Measurements from ENCODE around the gene MGAT2. TPM values are rescaled to one million over a fixed set of nuclear protein-coding genes. Genes with fewer than 3 reads are reported as not detected.
"Not testable (repeated sequence)": the region's sequence is repeated elsewhere in the genome, so short reads cannot be mapped to it uniquely, and the experiment has no call there.

MGAT2 gene
- 51.4 TPM for total RNA-seq

- DNase-seq (ENCODE audit: low spot score in 2 of 2) (peak; percentile 97), FAIRE-seq (no peak)
Observed at GRCh38 chr14:49620182-49621113, at the start of gene MGAT2, which contains the start of gene RPL36AL. TSS of gene MGAT2 (plus strand) at chr14:49620799. CDS start at chr14:49621269, 470 bp downstream. TSS of gene RPL36AL (minus strand) at chr14:49620626. CDS start at chr14:49619104, 1,522 bp downstream.

GRCh38 chr14:49574038-49574437 lies 46.6 kb upstream of the MGAT2 start:
- no peak for DNase-seq (ENCODE audit: low spot score in 2 of 2)
- no peak for FAIRE-seq

GRCh38 chr14:49578141-49578540 lies 42.5 kb upstream of the MGAT2 start:
- no peak for DNase-seq (ENCODE audit: low spot score in 2 of 2)
- FAIRE-seq, result no peak

- no peak for DNase-seq (ENCODE audit: low spot score in 2 of 2)
- no peak for FAIRE-seq
Observed at GRCh38 chr14:49579841-49580240, 40.8 kb upstream of the MGAT2 start.

GRCh38 chr14:49581209-49582112 lies 39.1 kb upstream of the MGAT2 start:
- FAIRE-seq (no peak), DNase-seq (ENCODE audit: low spot score in 2 of 2) (no peak)

GRCh38 chr14:49582113-49582977 lies 38.3 kb upstream of the MGAT2 start:
- DNase-seq (ENCODE audit: low spot score in 2 of 2) (no peak), FAIRE-seq (no peak)

- FAIRE-seq, result no peak
- no peak for DNase-seq (ENCODE audit: low spot score in 2 of 2)
Observed at GRCh38 chr14:49583629-49584028, 37.0 kb upstream of the MGAT2 start.

- no peak for FAIRE-seq
- no peak for DNase-seq (ENCODE audit: low spot score in 2 of 2)
Observed at GRCh38 chr14:49584058-49584457, 36.5 kb upstream of the MGAT2 start.

- FAIRE-seq; DNase-seq (ENCODE audit: low spot score in 2 of 2): not testable (repeated sequence)
Observed at GRCh38 chr14:49584981-49585640, 35.5 kb upstream of the MGAT2 start.

GRCh38 chr14:49585803-49586672 lies 34.6 kb upstream of the MGAT2 start, which contains the start of gene RPS29:
TSS of gene RPS29 (minus strand) at chr14:49586380. CDS start at chr14:49586346, 34 bp downstream.
- peak; percentile 73 to 91 for DNase-seq (ENCODE audit: low spot score in 2 of 2)
- no peak for FAIRE-seq

- FAIRE-seq (peak; percentile 54), DNase-seq (ENCODE audit: low spot score in 2 of 2) (peak; percentile 32 to 45)
Observed at GRCh38 chr14:49586673-49587460, 33.7 kb upstream of the MGAT2 start.

- DNase-seq (ENCODE audit: low spot score in 2 of 2), result no peak
- no peak for FAIRE-seq
Observed at GRCh38 chr14:49589387-49589786, 31.2 kb upstream of the MGAT2 start.

GRCh38 chr14:49593016-49593415 lies 27.6 kb upstream of the MGAT2 start:
- no peak for FAIRE-seq
- DNase-seq (ENCODE audit: low spot score in 2 of 2), result no peak

GRCh38 chr14:49594347-49595091 lies 26.1 kb upstream of the MGAT2 start:
- DNase-seq (ENCODE audit: low spot score in 2 of 2), result no peak
- no peak for FAIRE-seq

GRCh38 chr14:49598189-49598484 lies 22.5 kb upstream of the MGAT2 start:
- DNase-seq (ENCODE audit: low spot score in 2 of 2) (peak in 1 of 2 donors; percentile 27), FAIRE-seq (no peak)

- DNase-seq (ENCODE audit: low spot score in 2 of 2) (peak; percentile 67 to 72), FAIRE-seq (no peak)
Observed at GRCh38 chr14:49598485-49599300, 21.9 kb upstream of the MGAT2 start, which contains the start of gene LRR1. TSS of gene LRR1 (plus strand) at chr14:49598940. CDS start at chr14:49599021, 81 bp downstream.
